Activated T-cell treated with anti-CD3 and anti-CD28 coated beads, Interleukin-2, amount 50 U/mL, for 24 hours (primary cell): ENCODE results near the gene NRXN3.

ENCODE experiments used
- DNase-seq: peaks from one replicate; pipeline ENCODE4 v3.0.0-alpha.2; 2020
- H3K27ac Mint-ChIP-seq: 2 replicates; pipeline ENCODE4 v1.8.0; 2020; ENCODE audit warnings: mild to moderate bottlenecking, mixed read lengths
- H3K27me3 Mint-ChIP-seq: 2 replicates; pipeline ENCODE4 v1.8.0; 2020; ENCODE audit warnings: mixed read lengths
- H3K36me3 Mint-ChIP-seq: 2 replicates; pipeline ENCODE4 v1.8.0; 2020; ENCODE audit warnings: low read depth, mixed read lengths
- H3K4me1 Mint-ChIP-seq: 2 replicates; pipeline ENCODE4 v1.8.0; 2020; ENCODE audit warnings: low read depth, mixed read lengths
- H3K4me3 Mint-ChIP-seq: 2 replicates; pipeline ENCODE4 v1.8.0; 2020; ENCODE audit warnings: mild to moderate bottlenecking, moderate library complexity, mixed read lengths
- H3K9me3 Mint-ChIP-seq: 2 replicates; pipeline ENCODE4 v1.8.0; 2020; ENCODE audit warnings: mixed read lengths

NRXN3 gene

DNA sequence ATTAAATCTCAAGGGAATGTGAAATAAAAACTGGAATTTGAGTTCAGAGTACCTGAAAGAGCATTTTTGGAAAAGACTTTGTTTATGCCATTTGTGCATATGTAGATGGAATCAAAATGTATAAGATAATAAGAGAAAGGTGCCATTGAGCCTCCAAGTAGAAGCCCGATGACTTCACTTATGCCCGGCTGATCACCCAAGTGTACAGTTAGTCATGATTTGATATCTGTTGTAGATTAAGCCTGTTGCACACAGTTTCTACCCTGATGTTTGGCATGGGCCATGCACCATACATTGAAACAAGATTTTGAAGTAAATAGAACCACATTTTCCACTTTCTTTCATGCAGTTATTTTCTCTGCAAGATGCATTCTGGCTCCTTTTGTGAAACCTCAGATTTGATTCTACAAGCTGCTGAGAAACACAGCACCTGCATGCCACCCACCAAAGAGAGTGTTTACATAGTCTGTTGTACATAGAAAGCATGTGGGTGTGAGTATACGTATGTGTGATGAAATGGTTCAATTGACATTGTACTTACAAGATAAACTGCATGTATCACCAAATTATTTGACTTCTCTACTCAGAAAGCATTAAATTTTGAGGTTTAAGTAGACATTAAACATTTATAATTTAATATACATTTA lies 1268.6 kb downstream of the NRXN3 start:
- DNase-seq = no peak
- no peaks in the 10 kb centered on the region for H3K4me1 Mint-ChIP-seq
- H3K27ac Mint-ChIP-seq = no peak overlapping the region
- no peaks in the 10 kb centered on the region for H3K9me3 Mint-ChIP-seq
- H3K36me3 Mint-ChIP-seq = no peaks in the 10 kb centered on the region
- no peak overlapping the region for H3K4me3 Mint-ChIP-seq
- H3K27me3 Mint-ChIP-seq = no peaks in the 10 kb centered on the region

DNA sequence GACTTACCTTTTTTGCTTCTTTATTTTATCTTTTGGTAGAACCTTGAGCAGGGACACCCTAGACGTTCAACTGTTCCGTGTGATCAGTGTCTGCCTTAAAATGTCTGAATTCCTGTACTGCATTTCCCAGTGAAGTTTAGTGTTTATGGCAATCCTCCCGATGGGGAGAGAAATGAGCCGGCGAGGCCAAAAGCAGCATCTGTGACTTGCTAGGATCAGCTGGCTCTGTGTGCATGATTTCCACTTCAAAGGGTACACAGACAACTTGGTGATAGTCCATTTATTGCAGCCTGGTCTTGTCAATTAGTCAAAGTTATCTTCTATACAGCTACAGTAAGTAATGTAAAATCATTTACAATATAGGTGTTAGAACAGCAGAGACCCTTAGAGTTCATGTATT lies 1272.6 kb downstream of the NRXN3 start:
- Mint-ChIP-seq H3K27ac (no peak overlapping the region), H3K4me1 (no peaks in the 10 kb centered on the region), H3K36me3 (no peaks in the 10 kb centered on the region), H3K9me3 (peaks cover 3% of the 10 kb centered on the region), H3K4me3 (no peak overlapping the region), H3K27me3 (no peaks in the 10 kb centered on the region)
- no peak for DNase-seq

DNA sequence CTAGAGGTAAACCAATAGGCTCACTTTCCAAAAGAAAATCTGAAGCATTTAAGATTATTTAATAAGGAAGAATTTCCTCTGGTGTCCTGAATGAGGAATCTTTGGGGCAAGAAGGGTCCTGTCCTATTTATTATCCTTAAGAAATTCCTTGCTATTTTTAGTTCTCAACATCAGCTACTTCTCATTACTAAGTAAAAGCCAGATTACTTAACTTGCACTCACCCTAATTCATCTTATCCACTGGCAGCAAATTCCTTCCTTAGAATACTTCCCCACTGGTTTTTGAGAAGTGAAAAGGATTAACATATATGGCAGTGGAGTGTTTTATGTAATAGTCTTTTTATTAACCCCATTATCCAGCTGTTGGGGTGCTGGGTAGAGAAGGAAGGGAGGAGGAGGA lies 1273.4 kb downstream of the NRXN3 start:
- H3K4me1 Mint-ChIP-seq = no peaks in the 10 kb centered on the region
- H3K9me3 Mint-ChIP-seq = peaks cover 3% of the 10 kb centered on the region
- H3K27me3 Mint-ChIP-seq = no peaks in the 10 kb centered on the region
- no peaks in the 10 kb centered on the region for H3K36me3 Mint-ChIP-seq
- no peak overlapping the region for H3K4me3 Mint-ChIP-seq
- DNase-seq = no peak
- no peak overlapping the region for H3K27ac Mint-ChIP-seq

DNA sequence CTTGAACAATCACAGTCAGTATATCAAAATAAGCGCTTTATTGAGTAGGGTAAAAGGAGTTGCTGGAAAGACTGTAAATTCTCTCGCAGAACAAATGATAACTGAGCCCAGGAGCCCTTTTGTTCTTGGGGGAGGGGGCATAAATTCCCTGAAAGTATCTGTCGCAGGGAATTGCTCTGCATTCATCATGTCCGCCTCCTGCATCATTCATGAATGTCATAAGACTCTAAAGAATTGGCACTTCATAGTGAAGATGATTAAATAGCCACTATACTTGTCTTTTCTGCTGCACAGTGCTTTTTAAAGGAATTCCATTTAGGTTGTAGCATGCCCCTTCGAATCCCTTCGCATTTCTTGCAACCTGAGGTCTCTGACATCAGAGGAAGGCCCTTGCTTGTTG lies 1278.8 kb downstream of the NRXN3 start:
- DNase-seq = no peak
- H3K27me3 Mint-ChIP-seq = no peaks in the 10 kb centered on the region
- H3K4me3 Mint-ChIP-seq = no peak overlapping the region
- peaks cover 3% of the 10 kb centered on the region for H3K9me3 Mint-ChIP-seq
- H3K27ac Mint-ChIP-seq = no peak overlapping the region
- no peaks in the 10 kb centered on the region for H3K36me3 Mint-ChIP-seq
- H3K4me1 Mint-ChIP-seq = no peaks in the 10 kb centered on the region

DNA sequence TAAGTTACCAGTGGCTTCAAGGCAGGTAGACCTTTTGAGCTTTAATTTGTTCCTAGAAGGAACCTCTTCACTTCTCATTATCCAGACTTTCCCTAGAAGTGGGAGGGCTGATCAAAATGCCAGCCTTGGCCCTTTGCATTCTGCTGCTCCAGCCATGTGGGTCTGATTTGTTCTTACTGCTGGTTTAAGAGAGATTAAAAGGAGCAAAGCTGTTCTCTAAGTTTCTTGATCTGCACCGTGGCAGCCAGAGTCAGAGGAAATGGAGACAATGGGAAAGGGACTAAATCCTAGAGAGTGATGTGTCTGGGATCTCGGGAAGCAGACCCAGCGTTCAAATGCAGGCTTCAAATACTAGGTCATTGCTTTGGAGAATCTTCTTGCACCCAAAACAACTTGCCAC lies 1281.4 kb downstream of the NRXN3 start:
- H3K27me3 Mint-ChIP-seq = no peaks in the 10 kb centered on the region

DNA sequence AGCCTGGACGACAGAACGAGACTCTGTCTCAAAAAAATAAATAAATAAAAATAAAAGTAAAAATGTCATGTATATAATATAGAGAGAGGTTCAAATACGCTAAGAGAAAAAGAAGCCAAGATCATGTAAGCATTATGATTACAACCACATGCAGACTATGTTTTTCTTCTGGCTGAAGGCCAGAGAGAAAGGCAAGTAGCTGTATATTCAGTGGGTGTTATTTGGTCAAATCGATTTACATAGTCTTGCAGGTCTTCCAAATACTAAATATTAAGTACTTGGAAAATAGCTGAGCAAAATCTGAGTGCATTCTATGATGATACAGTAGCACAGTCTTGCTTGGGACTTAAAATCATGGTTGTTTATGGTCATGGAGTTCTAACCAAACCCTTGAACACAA lies 1283.1 kb downstream of the NRXN3 start:
- no peaks in the 10 kb centered on the region for H3K36me3 Mint-ChIP-seq
- no peaks in the 10 kb centered on the region for H3K4me1 Mint-ChIP-seq
- no peaks in the 10 kb centered on the region for H3K9me3 Mint-ChIP-seq
- DNase-seq = no peak
- H3K4me3 Mint-ChIP-seq = no peak overlapping the region
- no peak overlapping the region for H3K27ac Mint-ChIP-seq
- H3K27me3 Mint-ChIP-seq = no peaks in the 10 kb centered on the region

More for the DNA sequence above, 1281.4 kb downstream of the NRXN3 start:
- Mint-ChIP-seq H3K4me1 (no peaks in the 10 kb centered on the region), H3K4me3 (no peak overlapping the region), H3K36me3 (no peaks in the 10 kb centered on the region), H3K27ac (no peak overlapping the region), H3K9me3 (no peaks in the 10 kb centered on the region)
- DNase-seq = no peak

DNA sequence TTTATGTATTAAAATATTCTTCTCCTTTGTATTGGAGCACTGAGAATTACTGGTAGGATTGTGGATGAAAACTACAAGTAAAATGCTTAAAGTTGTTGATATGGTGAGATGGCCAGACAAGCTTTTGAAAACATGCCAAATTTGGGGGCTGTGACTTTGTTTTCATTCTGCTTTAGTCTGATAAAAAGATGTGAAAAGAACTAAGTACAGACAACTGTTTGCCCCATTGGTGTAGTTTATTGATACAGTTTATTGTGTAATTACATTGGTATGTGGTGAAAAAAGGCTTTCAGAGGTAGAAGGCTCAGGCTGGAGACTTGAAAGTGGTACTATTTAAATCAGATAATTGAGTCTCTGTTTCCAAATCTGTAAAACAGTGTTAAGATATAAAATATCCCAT lies 1294.3 kb downstream of the NRXN3 start:
- Mint-ChIP-seq H3K9me3 (no peaks in the 10 kb centered on the region), H3K4me1 (no peaks in the 10 kb centered on the region), H3K4me3 (no peak overlapping the region), H3K27me3 (no peaks in the 10 kb centered on the region), H3K36me3 (no peaks in the 10 kb centered on the region), H3K27ac (no peak overlapping the region)
- DNase-seq = no peak

DNA sequence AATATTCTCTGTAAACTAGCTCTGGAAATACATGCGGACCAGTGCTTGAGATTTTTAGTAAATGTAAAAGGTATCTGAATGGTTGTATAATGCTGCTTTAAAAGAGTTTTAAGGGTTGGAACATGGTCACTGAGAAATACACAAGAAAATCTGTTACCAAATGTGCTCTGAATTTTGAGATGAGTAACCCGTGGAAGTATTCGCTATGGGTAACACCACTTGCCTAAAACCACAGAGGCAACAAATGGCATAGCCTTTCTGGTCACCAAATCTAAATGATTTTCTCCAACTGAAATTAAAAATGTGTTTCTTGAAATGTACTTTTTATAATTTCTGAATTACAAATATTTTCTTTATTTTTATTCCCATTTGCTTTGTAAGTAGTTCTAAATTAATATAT lies 1295.5 kb downstream of the NRXN3 start:
- Mint-ChIP-seq H3K27me3 (no peaks in the 10 kb centered on the region), H3K27ac (no peak overlapping the region), H3K36me3 (no peaks in the 10 kb centered on the region), H3K9me3 (peaks cover 1% of the 10 kb centered on the region), H3K4me1 (no peaks in the 10 kb centered on the region), H3K4me3 (no peak overlapping the region)
- no peak for DNase-seq

DNA sequence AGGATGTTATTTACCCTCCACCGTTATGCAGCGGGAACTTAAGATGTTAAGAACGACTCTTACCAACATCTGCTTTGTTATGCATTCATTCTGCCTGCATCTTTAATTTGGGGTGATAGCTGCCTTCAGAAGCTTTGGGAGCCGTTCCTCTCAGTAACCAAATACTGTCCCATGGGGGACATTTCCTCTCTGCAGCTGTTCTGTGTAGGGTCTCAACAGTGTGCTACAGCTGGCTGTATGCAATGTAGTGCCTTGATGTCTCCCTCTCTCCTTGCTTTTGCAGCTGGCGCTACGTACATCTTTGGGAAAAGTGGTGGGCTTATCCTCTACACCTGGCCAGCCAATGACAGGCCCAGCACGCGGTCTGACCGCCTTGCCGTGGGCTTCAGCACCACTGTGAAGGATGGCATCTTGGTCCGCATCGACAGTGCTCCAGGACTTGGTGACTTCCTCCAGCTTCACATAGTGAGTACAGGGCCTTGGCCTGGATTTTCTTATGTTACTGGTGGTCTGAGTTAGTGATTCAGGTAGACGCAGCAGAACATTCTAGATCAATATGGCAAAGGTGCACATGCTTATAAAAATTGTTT lies 1296.9 kb downstream of the NRXN3 start:
- no peak for DNase-seq
- peaks cover 2% of the 10 kb centered on the region for H3K9me3 Mint-ChIP-seq
- H3K4me3 Mint-ChIP-seq = no peak overlapping the region
- no peaks in the 10 kb centered on the region for H3K36me3 Mint-ChIP-seq
- H3K27ac Mint-ChIP-seq = no peak overlapping the region
- no peaks in the 10 kb centered on the region for H3K4me1 Mint-ChIP-seq
- H3K27me3 Mint-ChIP-seq = no peaks in the 10 kb centered on the region

DNA sequence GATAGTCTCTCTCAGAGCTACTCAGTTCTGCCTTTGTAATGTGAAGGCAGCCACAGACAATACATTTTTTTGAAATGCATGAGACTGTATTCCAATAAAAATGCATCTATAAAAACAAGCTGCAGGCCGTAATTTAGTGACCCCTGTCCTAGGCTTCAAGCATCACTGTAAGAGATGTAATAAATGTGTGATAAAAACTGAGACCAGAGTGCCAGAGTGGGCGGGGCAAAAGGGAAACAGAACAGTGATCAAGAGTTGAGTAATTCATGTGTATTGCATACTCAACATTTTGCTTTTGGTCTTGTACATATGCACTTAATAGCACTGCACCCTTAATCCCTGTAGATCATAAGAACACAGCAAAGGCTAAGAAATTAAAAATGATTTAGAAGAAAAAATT lies 1297.7 kb downstream of the NRXN3 start:
- no peaks in the 10 kb centered on the region for H3K36me3 Mint-ChIP-seq
- peaks cover 2% of the 10 kb centered on the region for H3K9me3 Mint-ChIP-seq

DNA sequence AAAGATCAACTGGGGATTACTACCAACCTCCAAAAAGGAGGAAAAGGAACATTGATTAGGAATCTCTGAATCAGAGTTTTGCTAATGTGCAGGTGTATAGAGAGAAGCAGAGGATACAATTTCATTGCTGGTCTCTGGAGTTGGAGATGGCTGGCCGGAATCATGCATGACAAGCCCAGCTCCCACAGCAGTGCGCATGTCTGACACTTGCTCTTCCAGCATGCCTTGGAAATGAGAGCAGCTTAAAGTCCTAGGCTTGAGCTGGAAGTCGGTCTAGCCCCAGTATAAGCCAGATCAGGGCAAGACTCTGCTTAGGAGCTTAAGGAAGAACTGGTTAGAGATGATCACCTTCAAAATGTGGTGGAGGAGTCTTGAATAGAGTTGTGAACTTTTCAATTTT lies 1298.3 kb downstream of the NRXN3 start:
- H3K9me3 Mint-ChIP-seq = peaks cover 2% of the 10 kb centered on the region
- H3K27ac Mint-ChIP-seq = no peak overlapping the region
- no peaks in the 10 kb centered on the region for H3K4me1 Mint-ChIP-seq
- DNase-seq = no peak
- H3K27me3 Mint-ChIP-seq = no peaks in the 10 kb centered on the region
- no peak overlapping the region for H3K4me3 Mint-ChIP-seq
- H3K36me3 Mint-ChIP-seq = no peaks in the 10 kb centered on the region

More for the DNA sequence above, 1297.7 kb downstream of the NRXN3 start:
- Mint-ChIP-seq H3K4me1 (no peaks in the 10 kb centered on the region), H3K4me3 (no peak overlapping the region), H3K27me3 (no peaks in the 10 kb centered on the region), H3K27ac (no peak overlapping the region)
- no peak for DNase-seq

DNA sequence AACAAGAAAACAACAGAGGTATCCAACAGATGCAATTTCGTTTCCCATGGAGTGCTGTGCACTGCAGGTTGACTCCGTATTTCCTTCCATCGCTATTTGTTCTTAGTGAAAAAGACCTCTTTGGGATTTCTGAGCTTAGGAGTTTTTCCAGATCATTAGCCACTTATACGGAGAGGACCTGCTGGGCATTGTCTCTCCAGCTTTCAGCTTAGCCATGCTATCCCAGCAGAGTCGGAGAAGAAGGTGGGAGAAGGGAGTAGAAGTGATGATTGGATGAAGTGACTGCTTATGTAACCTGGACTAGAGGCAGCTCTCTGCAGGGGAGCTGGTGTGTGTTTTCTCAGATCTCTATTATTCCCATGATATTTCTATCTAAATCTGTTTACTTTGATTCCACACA lies 1303.5 kb downstream of the NRXN3 start:
- Mint-ChIP-seq H3K4me1 (no peaks in the 10 kb centered on the region), H3K27me3 (no peaks in the 10 kb centered on the region), H3K27ac (no peak overlapping the region), H3K36me3 (no peaks in the 10 kb centered on the region), H3K9me3 (peaks cover 2% of the 10 kb centered on the region), H3K4me3 (no peak overlapping the region)
- no peak for DNase-seq

DNA sequence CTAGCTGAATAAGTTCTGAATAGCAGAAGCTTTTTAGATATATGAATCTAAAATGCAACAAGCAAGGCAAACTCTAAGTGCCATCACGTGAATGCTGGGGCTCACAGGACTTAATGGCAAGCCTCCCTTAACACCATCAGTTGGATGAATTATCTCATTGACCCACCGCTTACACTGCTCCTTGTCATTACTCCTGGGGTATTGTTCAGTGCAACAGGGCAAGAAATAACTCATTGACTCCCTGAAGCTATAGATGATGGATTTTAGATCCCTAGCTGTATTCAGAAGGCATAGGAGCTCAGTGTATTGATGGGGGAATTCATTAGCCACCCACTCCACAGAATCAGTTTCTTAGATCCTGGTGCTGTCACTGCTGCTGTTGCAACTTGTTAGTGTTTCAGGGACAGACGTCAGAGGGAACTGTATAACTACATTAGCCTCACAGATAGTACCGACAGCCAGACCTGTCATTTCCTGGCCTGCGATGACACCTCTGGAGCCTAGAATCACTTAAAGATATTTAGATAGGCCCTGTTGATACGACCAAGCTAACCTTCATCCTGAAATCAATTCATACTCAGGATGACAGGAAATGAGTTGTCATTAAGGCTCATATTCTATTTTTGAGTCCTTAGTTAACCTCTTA lies 1305.8 kb downstream of the NRXN3 start:
- Mint-ChIP-seq H3K4me3 (no peak overlapping the region), H3K4me1 (no peaks in the 10 kb centered on the region), H3K9me3 (peaks cover 2% of the 10 kb centered on the region), H3K27me3 (no peaks in the 10 kb centered on the region), H3K36me3 (no peaks in the 10 kb centered on the region), H3K27ac (no peak overlapping the region)
- DNase-seq = no peak

DNA sequence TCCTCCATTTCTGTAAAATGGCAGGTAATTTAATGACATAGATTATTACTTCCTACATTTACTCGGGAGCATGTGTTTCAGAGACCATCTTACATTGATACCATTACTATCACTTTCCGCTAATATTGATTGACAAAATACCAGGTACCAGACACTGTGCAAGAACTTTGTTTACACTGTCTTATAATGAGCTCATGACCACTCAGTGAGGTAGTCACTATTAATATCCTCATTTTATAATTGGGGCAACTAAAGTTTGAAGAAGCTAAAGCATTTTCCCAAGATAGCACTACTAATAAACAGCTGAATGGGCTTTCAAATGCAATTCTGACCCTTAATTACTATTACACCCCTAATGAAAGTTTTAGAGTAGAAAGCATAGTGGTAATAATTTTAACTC lies 1306.4 kb downstream of the NRXN3 start:
- H3K4me1 Mint-ChIP-seq = no peaks in the 10 kb centered on the region
- H3K27ac Mint-ChIP-seq = no peak overlapping the region
- H3K4me3 Mint-ChIP-seq = no peak overlapping the region
- no peaks in the 10 kb centered on the region for H3K36me3 Mint-ChIP-seq
- H3K9me3 Mint-ChIP-seq = peaks cover 2% of the 10 kb centered on the region
- no peak for DNase-seq
- no peaks in the 10 kb centered on the region for H3K27me3 Mint-ChIP-seq

DNA sequence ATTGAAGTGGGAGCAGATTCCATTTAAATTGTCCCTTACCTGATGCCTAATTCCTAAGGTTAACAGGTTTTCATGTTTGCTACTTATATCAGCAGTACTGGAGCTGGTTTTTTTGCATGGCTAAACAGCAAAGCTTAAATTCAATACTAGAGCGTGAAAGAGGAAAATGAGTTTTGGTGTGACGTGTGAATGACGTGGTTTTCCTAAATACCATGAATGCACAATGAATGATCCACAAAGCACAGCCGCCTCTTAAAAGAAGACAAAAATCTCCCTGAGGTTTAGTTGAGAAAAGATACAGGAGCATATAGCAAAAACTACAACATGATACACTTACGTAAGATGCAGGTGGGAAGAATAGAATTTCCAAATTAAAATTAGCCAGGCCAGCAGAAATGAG lies 1310.0 kb downstream of the NRXN3 start:
- Mint-ChIP-seq H3K27ac (no peak overlapping the region), H3K27me3 (no peaks in the 10 kb centered on the region), H3K4me1 (no peaks in the 10 kb centered on the region), H3K9me3 (peaks cover 2% of the 10 kb centered on the region), H3K36me3 (no peaks in the 10 kb centered on the region), H3K4me3 (no peak overlapping the region)
- DNase-seq = no peak
